PC-3 (cell line): ENCODE measurements around the gene PDLIM7. TPM values are rescaled to one million over a fixed set of nuclear protein-coding genes. Genes with fewer than 3 reads are reported as not detected.

Experiments
- ATAC-seq: fragments of 200-7000 bp; cut with Tn5 transposase; 2 replicates; pipeline ENCODE4 v1.9.1; 2020; ENCODE audit warnings: mild to moderate bottlenecking, moderate library complexity
- BruUV-seq: library from RNA; stranded (reverse); fragments of 400-500 nt; replicated peaks from 2 replicates; lab custom pipeline; 2021; lab: Mats Ljungman, UMichigan
- CTCF ChIA-PET: fragments of 300-600 bp; sonication (Branson Sonifier 250); formaldehyde crosslinking; loops from one replicate; lab custom pipeline; 2022; ENCODE audit warnings: antibody characterized with exemption; lab: Charles Lee
- POLR2A ChIA-PET: fragments of 300-600 bp; sonication (Branson Sonifier 250); formaldehyde crosslinking; loops from one replicate; lab custom pipeline; 2022; ENCODE audit warnings: antibody characterized with exemption; ENCODE audit not compliant: unreplicated experiment; lab: Charles Lee
- DNase-seq: peaks from one replicate; pipeline ENCODE4 v3.0.0-alpha.2; 2015
- H2AFZ ChIP-seq: fragments of 300-600 bp; sonication (generic); 2 replicates; pipeline ENCODE4 v1.6.0; 2016; ENCODE audit warnings: antibody characterized with exemption, low read length
- H3F3A ChIP-seq: fragments of 300-600 bp; sonication (generic); one replicate; pipeline ENCODE4 v1.6.0; 2017; ENCODE audit warnings: antibody characterized with exemption, low read length, control low read depth, mild to moderate bottlenecking; ENCODE audit not compliant: unreplicated experiment
- H3K27ac ChIP-seq: fragments of 300-600 bp; sonication (generic); 2 replicates; pipeline ENCODE4 v1.5.1; 2016; ENCODE audit warnings: mild to moderate bottlenecking, low read length
- H3K27me3 ChIP-seq: fragments of 300-600 bp; sonication (generic); 2 replicates; pipeline ENCODE4 v1.6.1; 2016; ENCODE audit warnings: low read length, mixed read lengths
- H3K36me3 ChIP-seq: fragments of 300-600 bp; sonication (generic); 2 replicates; pipeline ENCODE4 v1.6.1; 2016; ENCODE audit warnings: low read depth, mixed run types, low read length, mixed read lengths
- H3K4me1 ChIP-seq: fragments of 300-600 bp; sonication (generic); 2 replicates; pipeline ENCODE4 v1.5.1; 2016; ENCODE audit warnings: low read length; ENCODE audit not compliant: insufficient read depth
- H3K4me2 ChIP-seq: fragments of 300-600 bp; sonication (generic); 2 replicates; pipeline ENCODE4 v1.6.0; 2016; ENCODE audit warnings: low read length
- H3K4me3 ChIP-seq: fragments of 300-600 bp; sonication (generic); 2 replicates; pipeline ENCODE4 v1.5.1; 2016; ENCODE audit warnings: mild to moderate bottlenecking, low read length, mixed read lengths
- H3K79me2 ChIP-seq: fragments of 300-600 bp; sonication (generic); 2 replicates; pipeline ENCODE4 v1.6.1; 2017; ENCODE audit warnings: low read length, mixed read lengths
- H3K9ac ChIP-seq: fragments of 300-600 bp; sonication (generic); 2 replicates; pipeline ENCODE4 v1.6.0; 2016; ENCODE audit warnings: mild to moderate bottlenecking, low read length
- H3K9me2 ChIP-seq: fragments of 300-600 bp; sonication (generic); replicated peaks from 2 replicates; pipeline ENCODE4 v1.6.1; 2016; ENCODE audit warnings: mixed run types, low read length, mixed read lengths
- H3K9me3 ChIP-seq: fragments of 300-600 bp; sonication (generic); 2 replicates; pipeline ENCODE4 v1.6.1; 2016; ENCODE audit warnings: low read length, mixed read lengths
- H4K20me1 ChIP-seq: fragments of 300-600 bp; sonication (generic); 2 replicates; pipeline ENCODE4 v1.6.1; 2016; ENCODE audit warnings: low read length, mixed read lengths
- CTCF ChIP-seq: fragments of 300-600 bp; sonication (generic); conservative IDR thresholded peaks from 2 replicates; pipeline ENCODE4 v1.5.1; 2017; ENCODE audit warnings: antibody characterized with exemption, low read depth, mild to moderate bottlenecking, low read length
- EZH2 ChIP-seq: fragments of 300-600 bp; sonication (generic); IDR thresholded peaks from one replicate; pipeline ENCODE4 v1.6.1; 2017; ENCODE audit warnings: antibody characterized with exemption, mild to moderate bottlenecking, low read length; ENCODE audit not compliant: unreplicated experiment
- EZH2phosphoT487 ChIP-seq: fragments of 300-600 bp; sonication (generic); IDR thresholded peaks from 2 replicates; pipeline ENCODE4 v1.6.1; 2018; ENCODE audit warnings: mild to moderate bottlenecking, antibody characterized with exemption, low read length, borderline replicate concordance
- intact Hi-C: fragments of 100-400 bp; cut with micrococcal nuclease; formaldehyde crosslinking; loops from 2 replicates; pipeline ENCODE4 v1.9.0; 2023
- total RNA-seq: library from RNA; depleted of rRNA; stranded (reverse); fragments of >200 nt; gene quantifications from 2 replicates; pipeline ENCODE4 v1.2.3, GENCODE V29; 2014

The PDLIM7 gene
- total RNA-seq, 1 experiment from 2014 or later, result 159 TPM

GRCh38 chr5:177439518-177440053, 57.8 kb downstream of the PDLIM7 start:
- Histone ChIP-seq H2AFZ (no peak overlapping the region), H3K79me2 (peaks cover 9% of the 10 kb centered on the region), H3K9me3 (no peaks in the 10 kb centered on the region), H3F3A (peaks cover 4% of the 10 kb centered on the region), H3K9me2 (no peaks in the 10 kb centered on the region), H3K4me2 (no peak overlapping the region), H3K27me3 (no peaks in the 10 kb centered on the region), H3K36me3 (peaks cover 22% of the 10 kb centered on the region), H3K4me1 (no peaks in the 10 kb centered on the region), H3K4me3 (no peak overlapping the region), H3K27ac (no peak overlapping the region), H3K9ac (no peak overlapping the region), H4K20me1 (no peaks in the 10 kb centered on the region)
- ATAC-seq, result no peak
- DNase-seq, result no peak
- TF ChIP-seq EZH2, result no peak
- TF ChIP-seq CTCF, result no peak
- TF ChIP-seq EZH2phosphoT487, result no peak
- BruUV-seq, result no TSS peak
- POLR2A ChIA-PET, result no interaction called here
- intact Hi-C loops, result no loop called here
- CTCF ChIA-PET, result interaction anchor here (1.1 kb wide), 1 partner anchor 35 kb away, joined by 3 read pairs; no protein-coding TSS in a partner anchor

GRCh38 chr5:177438468-177438867, 58.9 kb downstream of the PDLIM7 start:
- intact Hi-C loops, result no loop called here
- H3K9ac ChIP-seq, result no peak overlapping the region
- POLR2A ChIA-PET, result no interaction called here
- H4K20me1 ChIP-seq, result no peaks in the 10 kb centered on the region
- H3K4me2 ChIP-seq, result no peak overlapping the region
- H3K4me1 ChIP-seq, result no peaks in the 10 kb centered on the region
- H3K79me2 ChIP-seq, result no peaks in the 10 kb centered on the region
- no peaks in the 10 kb centered on the region for H3K9me2 ChIP-seq
- H3K9me3 ChIP-seq, result no peaks in the 10 kb centered on the region
- no peak overlapping the region for H3K4me3 ChIP-seq
- CTCF ChIA-PET, result no interaction called here
- peaks cover 26% of the 10 kb centered on the region for H3K36me3 ChIP-seq
- TF ChIP-seq EZH2 (no peak), EZH2phosphoT487 (no peak), CTCF (no peak)
- DNase-seq (no peak), ATAC-seq (no peak)
- H3K27me3 ChIP-seq, result no peaks in the 10 kb centered on the region
- H3F3A ChIP-seq, result peaks cover 4% of the 10 kb centered on the region
- no peak overlapping the region for H3K27ac ChIP-seq
- no TSS peak for BruUV-seq
- no peak overlapping the region for H2AFZ ChIP-seq

- Histone ChIP-seq H3K9me3 (no peaks in the 10 kb centered on the region), H4K20me1 (no peaks in the 10 kb centered on the region), H3K79me2 (no peaks in the 10 kb centered on the region), H3K9ac (no peak overlapping the region), H3K4me1 (no peaks in the 10 kb centered on the region), H3K27me3 (no peaks in the 10 kb centered on the region), H3K9me2 (no peaks in the 10 kb centered on the region), H3K4me2 (no peak overlapping the region), H3K36me3 (peaks cover 28% of the 10 kb centered on the region), H3K4me3 (no peak overlapping the region), H3K27ac (no peak overlapping the region), H3F3A (peaks cover 4% of the 10 kb centered on the region), H2AFZ (no peak overlapping the region)
- no peak for DNase-seq
- no TSS peak for BruUV-seq
- no peak for ATAC-seq
- POLR2A ChIA-PET, result no interaction called here
- TF ChIP-seq EZH2phosphoT487 (no peak), EZH2 (no peak), CTCF (no peak)
- intact Hi-C loops, result no loop called here
- CTCF ChIA-PET, result no interaction called here
Observed at GRCh38 chr5:177437623-177438022, 59.8 kb downstream of the PDLIM7 start.
